Measurements from ENCODE around the gene NUBP1.

DNA sequence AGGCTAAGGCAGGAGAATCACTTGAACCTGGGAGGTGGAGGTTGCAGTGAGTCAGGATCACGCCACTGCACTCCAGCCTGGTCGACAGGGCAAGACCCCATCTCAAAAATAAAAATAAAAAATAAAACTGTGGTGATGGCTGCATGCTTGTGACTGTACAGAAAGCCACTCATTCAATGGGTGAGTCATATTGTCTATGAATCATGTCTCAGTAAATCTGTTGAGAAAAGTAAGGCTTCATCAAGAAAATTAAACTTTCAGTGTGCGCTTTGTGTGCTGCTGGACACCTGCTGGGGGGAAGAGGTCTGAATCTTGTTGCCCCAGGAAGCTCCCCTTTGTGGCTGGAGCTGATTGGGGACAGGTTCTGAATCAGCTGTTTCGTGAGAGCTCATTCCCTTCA is 11.3 kb downstream of the NUBP1 start:
- TF ChIP-seq POLR2A (IDR thresholded peaks at IDR 0.05), result no peak
- no peak for TF ChIP-seq CTCF (IDR thresholded peaks at IDR 0.05)

Measured in right lobe of liver (tissue), 4 donors.